Brain microvascular endothelial cell (primary cell): ENCODE data around the gene PCDHGB1.

Source experiments
- DNase-seq: peaks from one replicate; pipeline ENCODE4 v3.0.0-alpha.2; 2020
- H3K27ac ChIP-seq: fragments of 250-450 bp; sonication (Bioruptor Pico); 2 replicates; pipeline ENCODE4 v1.5.1; 2020; ENCODE audit warnings: mild to moderate bottlenecking, moderate library complexity
- H3K27me3 ChIP-seq: fragments of 250-450 bp; sonication (Bioruptor Pico); replicated peaks from 2 replicates; pipeline ENCODE4 v1.5.1; 2020; ENCODE audit warnings: mild to moderate bottlenecking
- H3K36me3 ChIP-seq: fragments of 250-450 bp; sonication (Bioruptor Pico); replicated peaks from 2 replicates; pipeline ENCODE4 v1.5.1; 2020; ENCODE audit warnings: mild to moderate bottlenecking
- H3K4me3 ChIP-seq: 2 replicates; pipeline ENCODE4 v1.5.1; 2011; ENCODE audit warnings: low read depth, mild to moderate bottlenecking, control low read depth, low read length, moderate library complexity
- CTCF ChIP-seq: IDR thresholded peaks from 2 replicates; pipeline ENCODE4 v1.5.1; 2011; ENCODE audit warnings: low read depth, mild to moderate bottlenecking, moderate library complexity, low read length, control low read depth, inconsistent platforms; ENCODE audit errors: missing control alignments
- in situ Hi-C: cut with HindIII; loops from 2 replicates; pipeline ENCODE4 v1.10.0; 2017; ENCODE audit warnings: low sequenced_read_pairs, low pct_ligation_motif_present

Gene PCDHGB1

GRCh38 chr5:141398608-141399007 is 48.7 kb downstream of the PCDHGB1 start:
- H3K4me3 ChIP-seq, result no peak overlapping the region

GRCh38 chr5:141399555-141400258 is 49.8 kb downstream of the PCDHGB1 start:
- in situ Hi-C loops, result loop anchor here (25.0 kb wide), 1 partner anchor 113 kb away; no protein-coding TSS in a partner anchor
- Histone ChIP-seq H3K4me3 (no peak overlapping the region), H3K36me3 (no peaks in the 10 kb centered on the region), H3K27ac (no peak overlapping the region), H3K27me3 (no peaks in the 10 kb centered on the region)
- no peak for DNase-seq
- no peak for TF ChIP-seq CTCF

More at GRCh38 chr5:141398608-141399007, 48.7 kb downstream of the PCDHGB1 start:
- H3K36me3 ChIP-seq, result no peaks in the 10 kb centered on the region
- in situ Hi-C loops, result no loop called here
- TF ChIP-seq CTCF, result no peak
- H3K27ac ChIP-seq, result no peak overlapping the region
- DNase-seq, result no peak
- no peaks in the 10 kb centered on the region for H3K27me3 ChIP-seq
